Stimulated activated naive CD4-positive, alpha-beta T cell treated with Interleukin-2 at 50 U/mL for 16 hours (primary cell): ENCODE measurements around the gene GCDH.
A peak's percentile ranks its signal among the peaks of the same experiment; 100 is the strongest.
"Not testable (repeated sequence)": the region's sequence is repeated elsewhere in the genome, so short reads cannot be mapped to it uniquely, and the experiment has no call there.

Experiments used
- DNase-seq: peaks from one replicate; lab custom pipeline; 2025; lab: John Stamatoyannopoulos, UW

Gene GCDH

GRCh38 chr19:12890787-12891552 lies at the start of gene GCDH:
GCDH (plus strand) TSS chr19:12891160; CDS start chr19:12891305, 145 bp downstream.
- peak; percentile 98 for DNase-seq

GRCh38 chr19:12842511-12842910 lies 48.4 kb upstream of the GCDH start:
- no peak for DNase-seq

DNA sequence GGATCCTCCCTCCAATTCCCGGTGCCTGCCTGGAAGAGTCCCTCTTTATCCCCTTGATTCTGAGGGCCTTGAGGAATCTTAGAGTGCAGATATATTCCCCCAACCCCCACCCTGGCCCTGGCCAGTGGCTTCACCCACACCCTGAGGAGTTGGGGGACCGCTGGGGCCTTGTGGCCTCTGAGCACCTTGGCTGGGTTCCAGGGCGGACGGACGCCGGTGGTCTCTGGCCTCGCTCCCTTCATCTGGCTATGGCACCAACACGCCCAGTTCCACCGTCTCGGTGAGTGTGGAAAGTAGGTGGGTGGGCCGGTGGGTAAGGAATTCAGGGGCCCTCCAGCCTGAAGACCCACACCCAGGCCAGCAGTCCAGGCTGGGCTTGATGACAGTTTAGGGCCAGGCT lies 47.6 kb upstream of the GCDH start:
- DNase-seq, result no peak

DNA sequence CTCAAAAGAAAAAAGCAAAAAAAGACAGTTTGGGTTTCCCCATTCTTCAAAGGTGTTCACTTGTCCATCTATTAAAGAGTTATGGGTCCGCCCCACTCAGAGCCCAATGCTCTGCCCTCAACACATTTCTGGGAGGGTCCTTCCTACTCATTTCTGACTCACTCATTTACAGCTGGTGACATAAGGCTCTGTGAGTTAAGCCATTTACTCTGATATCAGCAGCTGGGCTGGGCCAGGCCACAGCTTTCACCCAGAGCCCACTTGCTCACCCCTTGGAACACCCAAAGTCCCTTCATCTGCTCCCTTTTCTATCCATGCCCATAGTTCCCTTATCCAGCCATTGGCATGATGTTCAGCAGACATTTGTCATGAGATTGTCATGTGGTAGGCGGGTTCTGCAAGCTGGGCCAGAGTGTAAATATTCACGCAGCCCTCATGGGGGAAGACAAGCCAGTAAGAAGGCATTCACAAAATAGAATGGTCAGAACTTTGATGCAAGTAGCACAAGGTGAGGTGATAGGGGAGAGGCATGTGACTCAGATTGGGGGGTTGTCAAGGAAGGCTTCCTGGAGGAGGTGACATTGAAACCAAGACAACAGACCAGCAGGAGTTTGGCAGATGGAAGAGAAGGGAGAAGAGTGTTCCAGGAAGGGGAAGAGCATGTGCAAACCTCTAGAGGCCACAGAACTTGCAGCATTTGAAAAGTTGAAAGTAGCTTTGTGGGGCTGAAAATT lies 46.8 kb upstream of the GCDH start:
- no peak for DNase-seq

- DNase-seq, result not testable (repeated sequence)
These were observed 44.3 kb upstream of the GCDH start for GRCh38 chr19:12846613-12847012.

- DNase-seq, result peak; percentile 80
These were observed 43.5 kb upstream of the GCDH start for GRCh38 chr19:12847159-12848139.

GRCh38 chr19:12856653-12857052 lies 34.3 kb upstream of the GCDH start:
- no peak for DNase-seq

- no peak for DNase-seq
These were observed 32.7 kb upstream of the GCDH start for GRCh38 chr19:12858041-12858928.

- no peak for DNase-seq
These were observed 31.4 kb upstream of the GCDH start for GRCh38 chr19:12859546-12859945.

DNA sequence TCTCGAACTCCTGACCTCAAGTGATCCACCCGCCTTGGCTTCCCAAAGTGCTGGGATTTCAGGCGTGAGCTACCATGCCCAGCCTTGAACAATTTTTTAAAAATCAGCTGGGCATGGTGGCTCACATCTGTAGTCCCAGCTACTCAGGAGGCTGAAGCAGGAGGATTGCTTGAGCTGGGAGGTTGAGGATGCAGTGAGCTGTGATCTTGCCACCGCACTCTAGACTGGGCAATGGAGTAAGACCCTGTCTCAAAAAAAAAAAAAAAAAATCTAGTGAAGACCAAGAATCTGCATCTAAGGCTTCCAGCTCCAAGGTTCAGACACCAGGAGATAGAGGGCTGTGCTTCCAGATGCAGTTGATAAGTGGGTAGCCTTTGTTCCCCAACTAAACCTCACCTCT lies 26.8 kb upstream of the GCDH start:
- DNase-seq, result no peak

DNA sequence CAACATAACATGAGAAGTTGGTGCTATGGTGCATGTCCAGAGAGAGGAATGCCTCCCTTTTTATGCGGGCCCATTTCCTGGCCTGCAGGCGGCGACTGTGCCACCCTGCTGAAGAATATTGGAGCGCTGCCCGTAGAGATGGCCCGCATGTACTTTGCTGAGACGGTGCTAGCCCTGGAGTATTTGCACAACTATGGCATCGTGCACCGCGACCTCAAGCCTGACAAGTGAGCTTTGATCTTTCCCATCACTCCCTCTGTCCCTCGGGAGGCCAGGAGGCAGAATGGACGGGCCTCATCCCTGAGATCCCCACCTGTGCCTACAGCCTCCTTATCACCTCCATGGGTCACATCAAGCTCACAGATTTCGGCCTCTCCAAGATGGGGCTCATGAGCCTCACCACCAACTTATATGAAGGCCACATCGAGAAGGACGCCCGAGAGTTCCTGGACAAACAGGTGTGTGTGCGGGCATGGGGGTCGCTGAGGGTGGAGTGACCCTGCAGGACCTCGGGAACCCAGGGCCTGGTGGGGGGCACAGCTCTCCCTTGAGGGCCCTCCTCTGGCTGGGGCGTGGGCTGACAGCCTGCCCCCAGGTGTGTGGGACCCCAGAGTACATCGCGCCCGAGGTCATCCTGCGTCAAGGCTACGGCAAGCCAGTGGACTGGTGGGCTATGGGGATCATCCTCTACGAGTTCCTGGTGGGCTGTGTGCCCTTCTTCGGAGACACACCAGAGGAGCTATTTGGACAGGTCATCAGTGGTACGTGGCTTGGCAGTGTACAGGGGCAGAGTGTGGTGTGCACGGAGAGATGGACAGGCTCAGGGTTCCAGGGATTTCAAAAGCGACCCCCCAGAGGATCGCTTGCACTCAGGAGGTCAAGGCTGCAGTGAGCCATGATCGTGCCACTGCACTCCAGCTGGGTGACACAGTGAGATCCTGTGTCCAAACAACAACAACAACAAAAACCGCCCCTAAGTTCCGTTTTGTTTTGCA lies 25.9 kb upstream of the GCDH start:
- DNase-seq, result no peak

- no peak for DNase-seq
These were observed 25.1 kb upstream of the GCDH start for GRCh38 chr19:12865746-12866415.

DNA sequence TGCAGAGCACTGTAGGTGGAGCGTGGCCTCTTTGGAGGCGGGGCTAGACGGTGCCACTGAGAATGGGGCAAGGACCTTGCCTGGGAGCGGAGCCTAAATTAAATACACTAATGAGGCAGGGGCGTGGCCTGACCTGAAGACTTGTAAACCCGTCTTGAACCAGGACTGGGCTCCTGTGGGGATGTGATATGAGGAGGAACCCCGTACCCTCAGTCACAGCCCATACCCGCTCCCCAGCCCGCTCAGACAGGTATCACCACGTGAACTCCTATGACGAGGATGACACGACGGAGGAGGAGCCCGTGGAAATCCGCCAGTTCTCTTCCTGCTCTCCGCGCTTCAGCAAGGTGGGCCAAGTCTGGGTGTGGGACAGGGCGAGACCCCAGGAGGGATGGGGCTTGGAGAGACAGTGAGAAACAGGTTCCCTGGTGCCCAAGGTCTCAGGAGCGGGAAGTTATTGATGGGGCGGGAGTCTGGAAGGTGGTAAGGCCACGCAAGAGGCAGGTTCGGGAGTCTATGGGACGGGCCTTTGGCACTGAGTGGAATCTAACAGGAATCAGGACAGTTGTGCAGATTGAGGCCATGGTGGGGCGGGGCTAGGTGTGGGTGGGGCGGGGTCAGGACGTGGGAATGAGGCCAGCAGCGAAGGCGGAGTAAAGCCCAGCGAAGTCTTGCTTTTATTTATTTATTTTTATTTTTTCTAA lies 24.4 kb upstream of the GCDH start:
- DNase-seq, result no peak

GRCh38 chr19:12867120-12868099 lies 23.6 kb upstream of the GCDH start:
- DNase-seq, result peak; percentile 32

DNA sequence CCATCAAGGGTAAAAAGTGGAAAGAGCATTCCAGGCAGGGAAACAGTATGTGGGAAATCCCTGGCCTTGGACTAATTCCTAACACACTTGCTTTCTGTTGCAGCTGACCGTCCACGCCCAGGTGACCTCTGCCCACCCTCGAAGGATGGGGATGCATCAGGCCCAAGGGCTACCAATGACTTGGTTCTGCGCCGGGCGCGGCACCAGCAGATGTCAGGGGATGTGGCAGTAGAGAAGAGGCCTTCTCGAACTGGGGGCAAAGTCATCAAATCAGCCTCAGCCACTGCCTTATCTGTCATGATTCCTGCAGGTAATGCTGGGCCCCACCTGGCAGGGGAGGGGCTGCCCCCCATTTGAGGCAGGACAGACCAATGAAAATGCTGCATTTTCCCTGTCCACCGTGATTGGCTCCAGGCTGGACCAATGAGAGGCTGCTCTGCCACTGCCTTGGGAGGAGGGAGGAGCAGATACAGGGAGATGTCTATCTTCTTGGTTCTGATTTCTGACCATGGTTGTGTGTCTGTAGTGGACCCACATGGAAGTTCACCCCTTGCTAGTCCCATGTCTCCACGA lies 22.3 kb upstream of the GCDH start:
- DNase-seq, result no peak

- no peak for DNase-seq
These were observed 19.3 kb upstream of the GCDH start for GRCh38 chr19:12871681-12872080.

DNA sequence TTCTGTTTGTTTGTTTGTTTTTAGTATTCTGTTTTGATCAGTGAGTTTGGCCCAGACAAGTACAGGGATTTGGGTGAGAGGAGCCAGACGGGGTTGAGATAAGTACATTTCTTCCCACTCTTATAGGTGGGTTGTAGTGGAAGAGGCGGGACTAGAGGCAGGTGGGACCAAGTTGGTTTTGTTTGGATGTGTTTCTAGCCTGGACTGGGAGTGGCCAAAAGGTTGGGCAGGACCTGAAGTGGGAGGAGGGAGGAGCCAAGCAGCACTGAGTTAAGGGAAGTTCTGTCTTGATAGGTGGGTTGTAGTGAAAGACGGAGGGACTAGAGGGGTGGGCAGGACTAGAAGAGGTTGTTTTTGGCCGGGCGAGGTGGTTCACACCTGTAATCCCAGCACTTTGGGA lies 18.7 kb upstream of the GCDH start:
- DNase-seq, result no peak
